A549 treated with AZD2906 at 1 μM for 4 hours (cell line): ENCODE data around the gene ATG16L2. TPM values are rescaled to one million over a fixed set of nuclear protein-coding genes. Genes with fewer than 3 reads are reported as not detected.

Experiments used
- total RNA-seq: library from RNA; stranded (reverse); fragments of 200-300 nt; extraction: Qiagen RNA extraction; gene quantifications from 5 replicates; pipeline ENCODE4 v1.2.3, GENCODE V29; 2022

The ATG16L2 gene
- 2.0 to 4.2 TPM (median 3.1 TPM) in 5 replicates for total RNA-seq

GRCh38 chr11:72814286-72815109 lies at the start of gene ATG16L2:
Gene ATG16L2 (plus strand): TSS chr11:72814411. CDS start chr11:72814446, 35 bp downstream.

GRCh38 chr11:72793425-72794367 lies 20.5 kb upstream of the ATG16L2 start, which contains the start of gene STARD10:
Gene STARD10 (minus strand): TSS chr11:72794047. CDS start chr11:72781181, 12,866 bp downstream.

Other genes starting within 250 kb of the ATG16L2 start
- 1.2 to 2.1 TPM (median 1.9 TPM) in 5 replicates for gene PDE2A, start 140.0 kb upstream of the ATG16L2 start, total RNA-seq
- gene ARAP1, start 62.0 kb upstream of the ATG16L2 start, total RNA-seq = 21.4 to 30.5 TPM (median 27.0 TPM) in 5 replicates
- gene STARD10, start 20.4 kb upstream of the ATG16L2 start, total RNA-seq = 14.6 to 18.1 TPM (median 15.9 TPM) in 5 replicates